Hematopoietic multipotent progenitor cell treated with erythropoietin and hydrocortisone succinate and interleukin-3 and kit ligand, for 15 days (in vitro differentiated cells): Measurements from ENCODE around the gene TUBB8.
"Not testable (repeated sequence)": the region's sequence is repeated elsewhere in the genome, so short reads cannot be mapped to it uniquely, and the experiment has no call there.

Source experiments
- DNase-seq: peaks from one replicate; pipeline ENCODE4 v3.0.0-alpha.2; 2015; ENCODE audit warnings: low spot score

The TUBB8 gene

GRCh38 chr10:47864-48263, 1.2 kb downstream of the TUBB8 start:
- DNase-seq: not testable (repeated sequence)

- not testable (repeated sequence) for DNase-seq
These were observed 35.8 kb downstream of the TUBB8 start for GRCh38 chr10:13315-13635.

DNA sequence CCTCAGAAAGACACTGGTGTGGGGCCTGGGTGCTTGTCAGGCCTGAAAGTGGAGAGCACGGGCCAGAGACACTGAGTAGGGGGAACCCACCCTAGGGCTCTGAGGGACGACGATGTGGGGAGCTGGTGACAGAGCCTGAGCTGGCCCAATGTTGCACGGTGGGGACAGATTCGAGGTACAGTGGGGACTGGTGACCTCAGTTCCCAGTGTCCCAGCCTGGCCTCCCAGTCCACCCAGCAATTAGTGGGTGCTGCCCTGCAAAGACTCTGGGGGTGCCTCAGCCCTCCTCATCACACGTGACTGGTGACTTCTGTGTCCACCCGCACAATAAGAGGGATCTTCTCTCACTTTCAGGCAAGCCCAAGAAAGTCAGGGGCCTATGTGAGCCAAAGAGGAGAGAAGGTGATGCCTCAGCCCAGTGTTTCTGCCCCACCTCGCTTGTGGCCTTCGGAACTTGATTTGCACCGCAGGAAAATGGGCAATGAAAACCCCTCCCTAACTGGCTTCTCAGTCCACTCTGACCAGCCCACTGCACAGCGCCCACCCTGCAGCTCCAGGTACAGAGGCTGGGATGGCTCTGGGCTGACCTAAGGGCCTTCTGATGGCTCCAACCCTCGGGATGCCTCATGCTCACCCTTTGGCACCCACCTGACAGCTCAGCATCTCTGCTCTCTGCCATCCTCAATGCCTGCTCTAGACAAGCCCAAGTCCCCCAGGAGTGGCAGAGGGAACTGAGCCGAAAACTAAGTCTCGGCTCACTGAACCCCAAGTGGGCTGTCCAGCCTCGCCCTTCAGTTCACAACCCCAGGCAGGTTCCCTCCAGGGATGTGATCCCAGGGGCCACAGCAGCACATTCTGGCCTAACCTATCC, 36.4 kb downstream of the TUBB8 start:
- not testable (repeated sequence) for DNase-seq

DNA sequence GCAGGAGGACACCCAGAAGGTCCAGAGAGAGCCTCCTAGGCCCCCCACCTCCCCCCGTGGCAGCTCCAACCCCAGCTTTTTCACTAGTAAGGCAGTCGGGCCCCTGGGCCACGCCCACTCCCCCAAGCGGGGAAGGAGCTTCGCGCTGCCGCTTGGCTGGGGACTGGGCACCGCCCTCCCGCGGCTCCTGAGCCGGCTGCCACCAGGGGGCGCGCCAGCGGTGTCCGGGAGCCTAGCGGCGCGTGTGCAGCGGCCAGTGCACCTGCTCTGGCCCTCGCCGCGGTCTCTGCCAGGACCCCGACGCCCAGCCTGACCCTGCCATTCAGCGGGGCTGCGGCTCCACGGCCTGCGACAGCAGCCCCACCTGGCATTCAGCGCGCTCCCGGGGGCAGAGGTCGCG, 37.8 kb downstream of the TUBB8 start:
- DNase-seq: not testable (repeated sequence)

- not testable (repeated sequence) for DNase-seq
These were observed 38.7 kb downstream of the TUBB8 start for GRCh38 chr10:10261-10971.
